Activated naive CD8-positive, alpha-beta T cell treated with anti-CD3 and anti-CD28 coated beads, Interleukin-2, amount 50 U/mL, for 24 hours (primary cell): ENCODE measurements around the gene OVCA2.

Experiments
- ATAC-seq: fragments of 150-1000 bp; cut with Tn5 transposase; one replicate; pipeline ENCODE4 v1.10.0; 2021
- DNase-seq: peaks from one replicate; pipeline ENCODE4 v3.0.0; 2021
- H3K27ac Mint-ChIP-seq: one replicate; pipeline ENCODE4 v1.8.0; 2021; ENCODE audit warnings: mild to moderate bottlenecking, mixed read lengths
- H3K27me3 Mint-ChIP-seq: one replicate; pipeline ENCODE4 v1.8.0; 2021; ENCODE audit warnings: mixed read lengths
- H3K36me3 Mint-ChIP-seq: one replicate; pipeline ENCODE4 v1.8.0; 2021; ENCODE audit warnings: low read depth, mixed read lengths
- H3K4me1 Mint-ChIP-seq: one replicate; pipeline ENCODE4 v1.8.0; 2021; ENCODE audit warnings: mixed read lengths
- H3K4me3 Mint-ChIP-seq: one replicate; pipeline ENCODE4 v1.8.0; 2021; ENCODE audit warnings: mild to moderate bottlenecking, moderate library complexity, mixed read lengths
- H3K9me3 Mint-ChIP-seq: one replicate; pipeline ENCODE4 v1.8.0; 2021; ENCODE audit warnings: mixed read lengths

OVCA2 gene

GRCh38 chr17:2041561-2042389 is at the start of gene OVCA2:
OVCA2 (plus strand) TSS chr17:2042022; CDS start chr17:2042048, 26 bp downstream.
- no peaks in the 10 kb centered on the region for H3K27me3 Mint-ChIP-seq
- peaks cover 19% of the 10 kb centered on the region for H3K36me3 Mint-ChIP-seq
- H3K4me1 Mint-ChIP-seq, result peaks cover 22% of the 10 kb centered on the region
- peak; percentile 98 for DNase-seq
- peak within 1 kb of the TSS; percentile 92 for H3K27ac Mint-ChIP-seq
- peak; percentile 91 for ATAC-seq
- no peaks in the 10 kb centered on the region for H3K9me3 Mint-ChIP-seq
- H3K4me3 Mint-ChIP-seq, result peak within 1 kb of the TSS; percentile 93

- no peak overlapping the region for H3K4me3 Mint-ChIP-seq
- H3K27me3 Mint-ChIP-seq, result peaks cover 12% of the 10 kb centered on the region
- no peaks in the 10 kb centered on the region for H3K4me1 Mint-ChIP-seq
These were observed 49.3 kb upstream of the OVCA2 start for GRCh38 chr17:1992541-1992940.

GRCh38 chr17:1994707-1995106 is 47.1 kb upstream of the OVCA2 start:
- Mint-ChIP-seq H3K4me3 (no peak overlapping the region), H3K9me3 (no peaks in the 10 kb centered on the region), H3K27me3 (peaks cover 22% of the 10 kb centered on the region), H3K27ac (no peak overlapping the region), H3K4me1 (no peaks in the 10 kb centered on the region), H3K36me3 (no peaks in the 10 kb centered on the region)
- DNase-seq (no peak), ATAC-seq (no peak)

More at GRCh38 chr17:1992541-1992940, 49.3 kb upstream of the OVCA2 start:
- Mint-ChIP-seq H3K9me3 (no peaks in the 10 kb centered on the region), H3K36me3 (no peaks in the 10 kb centered on the region), H3K27ac (no peak overlapping the region)
- DNase-seq (no peak), ATAC-seq (no peak)

GRCh38 chr17:1995321-1995892 is 46.4 kb upstream of the OVCA2 start:
- Mint-ChIP-seq H3K27me3 (peaks cover 27% of the 10 kb centered on the region), H3K9me3 (no peaks in the 10 kb centered on the region), H3K4me3 (no peak overlapping the region), H3K4me1 (no peaks in the 10 kb centered on the region), H3K36me3 (no peaks in the 10 kb centered on the region), H3K27ac (no peak overlapping the region)
- no peak for DNase-seq
- ATAC-seq, result no peak

- H3K4me1 Mint-ChIP-seq, result no peaks in the 10 kb centered on the region
- no peak overlapping the region for H3K27ac Mint-ChIP-seq
- no peak for DNase-seq
- H3K4me3 Mint-ChIP-seq, result no peak overlapping the region
- H3K36me3 Mint-ChIP-seq, result no peaks in the 10 kb centered on the region
- H3K9me3 Mint-ChIP-seq, result no peaks in the 10 kb centered on the region
- H3K27me3 Mint-ChIP-seq, result peaks cover 27% of the 10 kb centered on the region
- no peak for ATAC-seq
These were observed 45.7 kb upstream of the OVCA2 start for GRCh38 chr17:1995907-1996799.

DNA sequence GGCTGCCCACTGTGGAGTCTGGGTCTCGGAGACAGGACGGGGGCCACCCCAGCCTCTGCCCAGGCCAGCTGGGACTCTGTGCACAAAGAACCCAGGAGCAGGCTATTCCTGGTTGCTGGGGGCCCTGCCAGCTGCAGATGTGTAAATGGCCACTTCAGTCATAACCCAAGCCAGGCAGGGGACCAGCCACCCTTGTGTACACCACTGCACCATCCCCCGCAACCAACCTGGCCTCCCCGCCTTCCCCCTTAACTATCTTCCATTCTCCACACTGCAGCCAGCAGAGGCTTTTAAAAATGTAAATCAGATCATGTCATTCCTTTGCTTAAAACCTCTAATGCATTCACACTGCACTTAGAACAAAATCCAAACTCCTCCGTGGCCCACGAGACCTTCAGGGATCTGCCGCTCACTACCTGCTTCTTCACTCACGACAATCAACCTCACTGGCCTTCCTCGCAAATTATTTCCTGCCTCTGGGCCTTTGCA is 45.0 kb upstream of the OVCA2 start:
- DNase-seq (no peak), ATAC-seq (no peak)
- H3K27me3 Mint-ChIP-seq, result peaks cover 26% of the 10 kb centered on the region
- no peaks in the 10 kb centered on the region for H3K4me1 Mint-ChIP-seq
- H3K4me3 Mint-ChIP-seq, result no peak overlapping the region
- no peak overlapping the region for H3K27ac Mint-ChIP-seq
- no peaks in the 10 kb centered on the region for H3K36me3 Mint-ChIP-seq
- no peaks in the 10 kb centered on the region for H3K9me3 Mint-ChIP-seq

DNA sequence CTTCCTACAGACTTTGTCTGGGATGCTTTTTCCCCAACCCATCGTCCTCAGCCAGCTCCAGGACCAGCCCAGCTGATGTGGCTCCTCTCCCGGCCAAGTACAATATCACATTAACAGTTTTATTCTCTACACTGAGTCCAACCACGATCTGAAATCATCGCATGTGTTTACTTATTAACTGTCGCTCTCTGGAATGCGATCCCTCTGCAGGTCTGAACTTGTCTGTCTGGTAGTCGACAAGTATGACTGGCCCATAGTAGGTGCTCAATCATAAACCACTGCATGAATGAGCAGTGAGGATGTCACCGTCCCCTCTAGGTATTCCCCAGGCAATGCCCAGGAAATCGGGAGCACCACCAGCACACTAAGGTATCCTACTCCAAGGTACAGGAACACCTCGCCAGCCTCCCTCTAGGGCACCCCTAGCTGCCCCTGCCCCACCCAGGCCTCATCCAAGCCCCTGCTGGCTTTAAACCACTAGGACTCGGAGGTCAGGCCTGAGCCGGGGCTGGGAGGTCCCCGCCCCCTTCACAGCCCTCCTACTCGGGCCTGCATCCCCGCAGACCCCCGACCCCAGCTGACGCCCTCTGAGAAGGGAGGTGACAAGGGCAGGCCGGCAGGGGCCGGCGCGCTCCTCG is 44.4 kb upstream of the OVCA2 start:
- DNase-seq (no peak), ATAC-seq (no peak)
- no peak overlapping the region for H3K4me3 Mint-ChIP-seq
- no peaks in the 10 kb centered on the region for H3K4me1 Mint-ChIP-seq
- peaks cover 26% of the 10 kb centered on the region for H3K27me3 Mint-ChIP-seq
- H3K9me3 Mint-ChIP-seq, result no peaks in the 10 kb centered on the region
- no peak overlapping the region for H3K27ac Mint-ChIP-seq
- H3K36me3 Mint-ChIP-seq, result no peaks in the 10 kb centered on the region

DNA sequence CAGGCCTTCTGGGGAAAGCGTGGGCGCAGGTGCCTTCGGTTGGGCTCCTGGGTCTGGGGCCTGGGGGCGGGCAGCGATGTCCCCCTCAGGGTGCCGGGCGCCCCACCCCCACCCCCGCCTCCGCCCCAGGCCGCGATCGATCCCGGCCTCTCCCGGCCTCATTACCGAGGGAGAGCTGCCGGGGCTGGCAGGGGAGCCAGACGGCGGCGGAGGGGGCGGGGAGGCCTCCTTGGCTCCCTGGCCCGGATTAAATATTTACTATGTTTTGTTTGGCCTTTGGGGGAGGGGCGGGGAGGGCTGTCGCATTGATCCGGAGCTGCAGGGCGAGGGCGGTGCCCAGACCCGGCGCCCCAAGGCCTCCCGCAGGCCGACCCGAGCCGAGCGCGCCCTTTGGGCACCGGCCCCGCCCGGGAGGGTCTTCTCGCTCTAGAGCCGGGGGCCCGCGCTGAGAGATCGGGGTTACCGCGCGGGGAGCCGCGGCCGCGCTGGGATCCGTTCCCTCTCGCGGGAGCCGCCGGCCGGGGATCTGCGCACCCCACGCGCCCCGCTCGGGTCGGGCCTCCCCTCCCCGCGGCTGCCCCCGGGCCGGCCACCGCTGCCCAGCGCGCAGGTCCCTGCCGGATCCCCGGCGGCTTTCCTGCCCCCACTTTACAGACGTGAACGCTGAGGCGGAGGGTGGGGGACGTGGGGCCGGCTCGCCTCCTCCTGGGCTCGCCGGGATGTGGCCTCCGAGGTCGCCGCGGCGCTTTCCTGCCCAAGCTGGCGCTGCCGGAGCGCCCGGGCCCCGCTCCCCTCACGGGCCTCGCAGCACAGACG is 43.7 kb upstream of the OVCA2 start:
- H3K27ac Mint-ChIP-seq, result no peak overlapping the region
- H3K36me3 Mint-ChIP-seq, result no peaks in the 10 kb centered on the region
- no peak overlapping the region for H3K4me3 Mint-ChIP-seq
- H3K4me1 Mint-ChIP-seq, result no peaks in the 10 kb centered on the region
- DNase-seq (no peak), ATAC-seq (no peak)
- H3K9me3 Mint-ChIP-seq, result no peaks in the 10 kb centered on the region
- peaks cover 26% of the 10 kb centered on the region for H3K27me3 Mint-ChIP-seq

- DNase-seq, result no peak
- H3K4me1 Mint-ChIP-seq, result no peaks in the 10 kb centered on the region
- H3K9me3 Mint-ChIP-seq, result no peaks in the 10 kb centered on the region
- peak; percentile 29 for ATAC-seq
- H3K27me3 Mint-ChIP-seq, result peaks cover 26% of the 10 kb centered on the region
- no peaks in the 10 kb centered on the region for H3K36me3 Mint-ChIP-seq
- no peak overlapping the region for H3K27ac Mint-ChIP-seq
- H3K4me3 Mint-ChIP-seq, result no peak overlapping the region
These were observed 42.1 kb upstream of the OVCA2 start for GRCh38 chr17:1999557-2000251.

DNA sequence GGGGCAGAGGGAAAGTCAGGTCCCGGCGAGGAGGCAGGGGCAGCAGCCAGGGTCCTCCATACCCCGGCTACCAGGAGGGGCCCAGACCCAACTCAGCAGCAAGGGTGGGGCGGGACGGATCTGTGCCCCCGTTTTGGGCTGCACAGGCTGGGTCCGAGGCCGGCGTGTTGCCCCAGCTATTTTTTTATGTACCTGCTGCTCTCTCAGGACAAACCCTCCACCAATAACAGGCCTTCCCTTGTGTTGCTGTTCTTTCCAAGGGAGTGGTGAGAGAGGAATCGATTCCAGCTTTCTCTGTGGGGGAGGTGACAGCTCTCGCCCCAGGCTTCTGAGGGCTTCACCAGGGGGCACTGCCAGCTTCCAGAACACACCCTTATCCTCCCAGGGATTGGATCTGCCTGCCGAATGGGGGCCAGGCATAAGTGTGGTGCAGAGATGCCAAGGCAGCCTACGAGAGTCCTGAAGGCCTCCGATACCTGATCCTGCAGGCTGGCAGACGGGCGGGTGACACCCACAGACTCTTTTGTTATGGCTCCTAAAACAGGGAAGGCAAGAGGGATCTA is 39.0 kb upstream of the OVCA2 start:
- ATAC-seq (no peak), DNase-seq (no peak)
- H3K4me1 Mint-ChIP-seq, result no peaks in the 10 kb centered on the region
- no peak overlapping the region for H3K27ac Mint-ChIP-seq
- H3K4me3 Mint-ChIP-seq, result no peak overlapping the region
- H3K27me3 Mint-ChIP-seq, result peaks cover 15% of the 10 kb centered on the region
- no peaks in the 10 kb centered on the region for H3K36me3 Mint-ChIP-seq
- H3K9me3 Mint-ChIP-seq, result no peaks in the 10 kb centered on the region

DNA sequence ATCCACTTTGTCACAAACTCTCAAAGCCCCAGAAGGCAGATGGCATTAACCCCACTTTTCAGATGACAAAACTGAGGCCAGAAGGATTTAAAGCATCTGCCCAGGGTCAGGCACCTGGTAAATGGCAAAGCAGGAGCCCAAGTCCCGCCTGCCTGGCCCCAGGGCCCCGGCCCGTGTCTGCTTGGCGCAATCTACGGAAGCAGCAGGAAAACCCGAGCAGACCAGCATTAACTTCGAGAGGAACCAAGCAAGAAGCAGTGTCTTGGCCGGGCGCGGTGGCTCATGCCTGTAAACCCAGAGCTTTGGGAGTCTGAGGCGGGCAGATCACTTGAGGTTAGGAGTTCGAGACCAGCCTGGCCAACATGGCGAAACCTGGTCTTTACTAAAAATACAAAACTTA is 38.3 kb upstream of the OVCA2 start:
- Mint-ChIP-seq H3K27me3 (peaks cover 15% of the 10 kb centered on the region), H3K4me1 (no peaks in the 10 kb centered on the region), H3K36me3 (no peaks in the 10 kb centered on the region), H3K9me3 (no peaks in the 10 kb centered on the region), H3K27ac (no peak overlapping the region), H3K4me3 (no peak overlapping the region)
- DNase-seq (no peak), ATAC-seq (no peak)

GRCh38 chr17:2004435-2004952 is 37.3 kb upstream of the OVCA2 start:
- ATAC-seq, result no peak
- Mint-ChIP-seq H3K4me3 (no peak overlapping the region), H3K4me1 (no peaks in the 10 kb centered on the region), H3K27ac (no peak overlapping the region), H3K27me3 (peaks cover 8% of the 10 kb centered on the region), H3K9me3 (no peaks in the 10 kb centered on the region), H3K36me3 (no peaks in the 10 kb centered on the region)
- DNase-seq, result no peak
